SK-N-DZ (cell line): Measurements from ENCODE around the gene PDF. TPM values are rescaled to one million over a fixed set of nuclear protein-coding genes. Genes with fewer than 3 reads are reported as not detected.
"Not testable (repeated sequence)": the region's sequence is repeated elsewhere in the genome, so short reads cannot be mapped to it uniquely, and the experiment has no call there.

Source experiments
- DNase-seq: peaks from one replicate; pipeline ENCODE4 v3.0.0-alpha.2; 2015; ENCODE audit warnings: low spot score
- polyA plus RNA-seq, 2 experiments: library from polyadenylated mRNA; depleted of rRNA; stranded (reverse); fragments of >200 nt; gene quantifications; 2 replicates each; pipeline ENCODE4 v1.2.3, GENCODE V29; 2014

The PDF gene, protein sequence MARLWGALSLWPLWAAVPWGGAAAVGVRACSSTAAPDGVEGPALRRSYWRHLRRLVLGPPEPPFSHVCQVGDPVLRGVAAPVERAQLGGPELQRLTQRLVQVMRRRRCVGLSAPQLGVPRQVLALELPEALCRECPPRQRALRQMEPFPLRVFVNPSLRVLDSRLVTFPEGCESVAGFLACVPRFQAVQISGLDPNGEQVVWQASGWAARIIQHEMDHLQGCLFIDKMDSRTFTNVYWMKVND
- 25.4 and 26.0 TPM in 2 replicates for polyA plus RNA-seq (2014; cell fraction: cytosol; rRNA removed)
- 21.8 and 58.7 TPM in 2 replicates for polyA plus RNA-seq (2014; cell fraction: nucleus; rRNA removed)

DNA sequence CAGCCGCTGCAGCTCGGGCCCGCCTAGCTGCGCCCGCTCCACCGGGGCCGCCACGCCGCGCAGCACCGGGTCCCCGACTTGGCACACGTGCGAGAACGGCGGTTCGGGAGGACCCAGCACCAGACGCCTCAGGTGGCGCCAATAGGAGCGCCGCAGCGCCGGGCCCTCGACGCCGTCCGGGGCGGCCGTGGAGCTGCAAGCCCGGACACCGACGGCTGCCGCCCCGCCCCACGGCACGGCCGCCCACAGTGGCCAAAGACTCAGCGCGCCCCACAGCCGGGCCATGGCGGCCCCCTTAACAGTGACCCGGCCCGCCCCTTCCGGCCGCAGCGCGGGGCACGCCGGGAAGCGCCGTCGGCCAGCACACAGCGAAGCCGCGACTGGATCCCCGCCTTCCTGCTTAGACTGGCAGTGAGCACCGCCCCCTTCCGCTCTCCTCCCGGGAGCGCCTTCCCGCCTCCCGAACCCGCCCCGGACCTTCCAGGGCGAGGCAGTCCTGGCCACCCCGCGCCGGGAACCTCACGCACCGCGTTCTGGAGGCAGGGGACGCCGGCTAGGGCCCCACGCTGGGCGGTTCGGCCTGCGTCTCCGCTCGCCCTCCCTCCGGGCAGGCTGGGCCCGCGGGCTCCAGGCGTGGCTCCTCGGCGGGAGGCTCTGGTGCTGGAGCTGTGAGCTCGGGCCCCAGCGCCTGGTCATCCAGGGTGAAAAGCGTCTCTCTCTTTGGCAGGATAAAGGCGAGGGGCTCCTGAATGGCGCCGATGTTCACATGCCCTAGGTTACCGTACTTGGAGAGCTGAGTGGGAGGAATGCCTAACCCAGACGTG lies at the start of gene PDF:
TSS of gene PDF (minus strand) at position 303 of the 824 bp plus-strand sequence. CDS start at position 285, 18 bp downstream.
- DNase-seq, result peak; percentile 92

DNA sequence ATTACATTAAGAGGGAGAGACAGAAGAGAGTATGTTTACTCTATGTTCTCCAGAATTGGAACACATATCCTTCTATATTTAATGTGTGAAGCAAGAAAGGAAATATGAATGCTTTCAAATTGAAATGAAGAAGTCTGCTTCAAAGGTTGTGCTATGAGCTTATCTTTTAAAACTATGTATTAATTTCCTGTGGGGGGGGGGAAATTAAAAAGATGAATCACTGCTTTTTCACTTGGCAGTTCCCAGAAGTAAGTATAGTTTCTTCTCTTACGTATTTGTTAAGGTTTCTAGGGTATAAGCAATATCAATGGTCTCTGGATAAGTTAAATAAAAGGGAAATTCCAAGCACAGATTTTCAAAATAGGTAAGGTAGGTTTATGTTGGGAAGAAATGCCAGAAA lies 48.4 kb upstream of the PDF start:
- DNase-seq, result no peak

DNA sequence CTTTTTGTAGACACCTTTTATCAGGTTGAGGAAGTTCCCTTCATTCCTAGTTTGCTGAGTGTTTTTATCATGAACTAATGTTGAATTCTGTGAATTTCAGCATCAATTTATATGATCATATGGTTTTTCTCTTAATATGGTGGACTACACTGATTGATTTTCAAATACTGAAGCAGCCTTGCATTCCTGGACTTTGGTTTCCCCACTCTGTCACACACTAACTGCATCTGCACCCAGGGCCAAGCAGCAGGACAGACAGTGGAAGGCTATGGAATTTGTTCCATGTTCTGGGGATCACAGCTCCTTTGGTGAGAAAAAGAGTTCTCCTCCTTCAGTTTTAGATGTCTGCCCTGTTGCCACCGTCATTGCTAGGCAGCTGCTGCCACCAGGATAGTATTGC lies 47.6 kb upstream of the PDF start:
- no peak for DNase-seq

DNA sequence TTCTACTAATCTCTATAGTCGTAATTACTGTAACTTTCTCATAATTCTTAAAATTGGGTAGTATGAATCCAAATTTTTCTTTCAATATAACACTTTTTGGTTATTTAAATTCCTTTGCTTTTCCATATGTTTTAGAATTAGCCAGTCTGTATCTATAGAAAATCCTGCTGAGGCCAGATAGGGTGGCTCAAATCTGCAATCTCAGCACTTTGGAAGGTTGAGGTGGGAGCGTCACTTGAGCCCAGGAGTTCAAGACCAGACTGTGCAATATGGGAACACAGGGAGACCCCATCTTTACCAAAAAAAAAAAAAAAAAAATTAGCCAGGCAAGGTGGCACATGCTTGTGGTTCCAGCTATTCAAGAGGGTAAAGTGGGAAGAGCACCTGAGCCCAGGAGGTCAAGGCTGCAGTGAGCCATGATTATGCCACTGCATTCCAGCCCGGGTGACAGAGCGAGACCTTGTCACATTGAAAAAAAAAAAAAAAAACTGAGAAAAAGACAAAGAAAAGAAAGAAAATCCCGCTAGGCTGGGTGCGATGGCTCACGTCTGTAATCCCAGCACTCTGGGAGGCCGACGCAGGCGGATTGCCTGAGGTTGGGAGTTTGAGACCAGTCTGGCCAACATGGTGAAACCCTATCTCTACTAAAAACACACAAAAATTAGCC lies 46.1 kb upstream of the PDF start:
- no peak for DNase-seq

DNA sequence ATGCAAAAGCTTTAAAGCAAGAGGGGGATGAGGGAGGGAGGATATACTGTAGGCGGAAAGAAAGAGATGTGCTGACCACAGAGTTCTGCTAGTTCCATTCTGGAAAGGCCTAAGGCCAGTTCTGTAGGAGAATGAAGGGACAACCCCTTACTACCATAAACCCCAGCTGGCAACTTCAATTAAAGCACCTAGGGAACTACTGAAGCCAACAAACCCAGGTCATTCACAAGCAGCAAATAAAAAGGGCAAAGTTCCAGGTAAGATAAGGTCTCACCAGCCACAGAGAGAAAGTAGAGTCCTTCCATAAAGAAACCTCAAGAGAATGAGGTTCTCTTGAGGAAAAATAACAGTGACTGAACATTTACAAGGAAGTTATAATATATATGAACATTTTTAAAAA lies 42.6 kb upstream of the PDF start:
- DNase-seq, result no peak

DNA sequence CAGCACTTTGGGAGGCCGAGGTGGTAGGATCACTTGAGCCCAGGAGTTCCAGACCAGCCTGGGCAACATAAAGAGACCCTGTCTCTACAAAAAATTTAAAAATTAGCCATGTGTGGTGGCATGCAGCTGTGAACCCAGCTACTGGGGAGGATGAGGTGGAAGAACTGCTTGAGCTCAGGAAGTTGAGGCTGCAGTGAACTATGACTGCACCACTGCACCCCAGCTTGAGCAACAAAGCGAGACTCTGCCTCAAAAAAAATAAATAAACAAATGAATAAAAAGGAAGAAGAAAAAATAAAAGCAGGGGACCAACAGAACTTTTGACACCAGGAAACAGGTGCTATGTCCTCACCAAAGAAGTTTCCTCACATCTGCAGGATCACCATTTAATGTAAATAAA lies 41.2 kb upstream of the PDF start:
- no peak for DNase-seq

DNA sequence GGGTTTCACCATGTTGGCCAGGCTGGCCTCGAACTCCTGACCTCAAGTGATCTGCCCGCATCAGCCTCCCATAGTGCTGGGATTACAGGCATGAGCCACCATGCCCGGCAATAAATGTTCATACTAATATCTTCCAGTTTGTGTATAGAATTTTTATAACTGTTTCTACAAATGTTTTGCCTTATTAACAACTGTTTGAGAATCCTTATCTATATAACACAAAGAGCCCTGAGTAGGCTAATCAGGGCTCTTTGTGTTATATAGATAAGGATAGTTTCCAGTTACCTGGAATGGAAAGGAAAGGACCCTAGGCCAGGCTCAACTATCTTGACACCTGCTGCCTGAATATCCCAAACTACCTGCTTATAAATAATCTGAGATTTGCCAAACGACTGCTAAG lies 38.5 kb upstream of the PDF start:
- no peak for DNase-seq

DNA sequence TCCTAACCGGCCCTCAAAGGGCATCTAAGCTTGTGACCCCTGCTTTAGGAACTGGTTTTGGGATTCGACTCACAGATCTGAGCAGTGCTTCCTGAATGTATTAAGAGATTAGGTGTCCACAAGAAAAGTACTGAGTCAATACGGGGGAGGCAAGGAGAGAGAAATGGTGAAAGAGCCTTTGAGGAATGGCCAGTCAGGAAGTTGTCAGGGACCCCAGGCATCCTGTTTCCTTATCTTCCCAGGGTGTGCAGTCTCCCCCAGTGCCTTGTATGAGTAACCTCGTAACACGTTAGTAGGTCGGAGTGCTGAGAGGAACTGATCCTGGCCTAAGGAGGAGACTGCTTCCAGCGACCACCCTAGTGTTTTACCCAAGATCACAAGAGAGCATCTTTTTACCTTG lies 37.6 kb upstream of the PDF start:
- no peak for DNase-seq

DNA sequence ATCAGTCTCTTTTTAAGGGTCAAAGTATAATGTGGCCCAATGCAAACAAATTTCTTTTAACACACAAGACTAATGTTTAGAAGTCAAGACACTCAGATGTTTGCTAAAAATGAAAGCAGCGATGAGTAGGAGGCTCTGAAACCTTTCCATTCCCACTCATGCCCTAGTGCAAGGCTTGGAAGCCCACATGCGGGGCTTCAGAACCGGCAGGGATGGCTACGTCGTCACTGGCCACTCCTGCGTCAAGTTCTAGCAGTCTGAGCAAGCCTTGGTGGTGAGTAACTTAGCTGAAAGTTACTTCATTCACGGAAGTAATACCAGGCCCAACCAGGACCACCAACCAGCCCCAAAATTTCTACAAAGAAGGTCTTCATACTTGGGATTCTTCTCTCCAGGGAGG lies 36.0 kb upstream of the PDF start:
- DNase-seq, result no peak

DNA sequence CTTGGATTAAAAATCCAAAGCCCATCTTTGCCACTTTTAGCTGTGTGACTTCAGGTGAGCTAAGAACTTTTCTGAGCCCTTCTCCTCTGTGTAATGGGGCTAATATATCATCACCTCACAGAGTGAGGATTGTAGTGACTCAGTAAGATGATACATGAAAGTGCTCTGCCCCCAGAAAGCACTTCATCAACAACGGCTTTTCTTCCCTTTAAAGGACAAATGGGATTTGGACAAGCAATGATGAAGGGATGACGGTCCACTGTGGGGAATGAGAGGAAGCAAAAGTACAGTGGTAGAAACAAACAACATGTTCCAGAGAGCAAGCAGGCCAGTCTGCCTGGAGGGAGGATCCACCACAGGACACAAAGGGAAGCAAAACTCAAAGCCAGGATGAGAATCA lies 35.5 kb upstream of the PDF start:
- DNase-seq, result no peak

DNA sequence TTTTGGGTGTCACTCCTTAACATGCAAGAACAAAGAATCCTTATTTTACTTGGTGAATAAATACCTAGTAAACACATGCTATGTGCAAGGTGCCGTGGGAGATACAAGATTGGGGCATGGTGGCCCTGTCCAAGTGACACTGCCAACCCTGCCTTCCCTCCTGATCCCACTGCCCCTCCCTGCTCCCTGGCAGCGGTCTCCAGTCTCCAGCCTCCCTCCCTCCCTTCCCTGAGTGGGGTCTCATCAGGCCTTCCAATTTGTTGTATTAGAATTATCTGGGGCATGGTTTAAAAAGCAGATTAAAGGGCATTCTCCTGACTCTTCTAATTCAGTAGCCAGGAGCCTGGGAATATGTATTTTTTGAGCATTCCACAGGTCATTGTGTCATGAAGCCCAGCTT lies 33.7 kb upstream of the PDF start:
- no peak for DNase-seq

DNA sequence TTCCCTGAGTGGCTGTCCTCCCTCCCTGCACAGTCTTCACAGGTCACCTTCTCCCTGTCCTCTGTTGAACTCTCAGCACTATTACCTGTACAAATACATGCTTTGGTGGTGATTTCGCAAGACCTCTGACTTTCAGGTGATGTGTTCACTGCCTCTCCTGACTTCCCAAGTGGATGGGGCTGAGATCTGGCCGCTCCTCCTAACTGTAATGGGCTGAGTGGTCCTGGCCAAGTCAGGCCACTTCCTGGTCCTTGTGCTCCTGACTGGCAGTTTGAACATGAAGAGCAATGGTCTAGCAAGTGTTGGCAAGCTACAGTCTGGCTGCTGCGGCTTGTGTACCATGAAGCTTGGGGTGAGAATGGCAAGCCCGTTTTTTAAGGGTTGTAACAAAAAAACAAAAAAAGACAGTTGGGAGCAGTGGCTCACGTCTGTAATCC lies 32.9 kb upstream of the PDF start:
- DNase-seq, result no peak

DNA sequence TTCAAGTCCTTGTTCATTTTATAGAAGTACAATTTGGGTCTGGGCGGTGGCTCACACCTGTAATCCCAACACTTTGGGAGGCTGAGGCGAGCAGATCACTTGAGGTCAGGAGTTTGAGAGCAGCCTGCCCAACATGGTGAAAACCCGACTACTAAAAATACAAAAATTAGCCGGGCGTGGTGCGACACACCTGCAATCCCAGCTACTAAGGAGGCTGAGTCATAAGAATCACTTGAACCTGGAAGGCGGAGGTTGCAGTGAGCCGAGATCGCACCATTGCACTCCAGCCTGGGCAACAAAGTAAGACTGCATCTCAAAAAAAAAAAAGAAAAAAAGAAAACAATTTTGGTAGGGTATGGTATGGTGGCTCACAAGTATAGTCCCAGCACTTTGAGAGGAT lies 29.7 kb upstream of the PDF start:
- DNase-seq, result not testable (repeated sequence)

DNA sequence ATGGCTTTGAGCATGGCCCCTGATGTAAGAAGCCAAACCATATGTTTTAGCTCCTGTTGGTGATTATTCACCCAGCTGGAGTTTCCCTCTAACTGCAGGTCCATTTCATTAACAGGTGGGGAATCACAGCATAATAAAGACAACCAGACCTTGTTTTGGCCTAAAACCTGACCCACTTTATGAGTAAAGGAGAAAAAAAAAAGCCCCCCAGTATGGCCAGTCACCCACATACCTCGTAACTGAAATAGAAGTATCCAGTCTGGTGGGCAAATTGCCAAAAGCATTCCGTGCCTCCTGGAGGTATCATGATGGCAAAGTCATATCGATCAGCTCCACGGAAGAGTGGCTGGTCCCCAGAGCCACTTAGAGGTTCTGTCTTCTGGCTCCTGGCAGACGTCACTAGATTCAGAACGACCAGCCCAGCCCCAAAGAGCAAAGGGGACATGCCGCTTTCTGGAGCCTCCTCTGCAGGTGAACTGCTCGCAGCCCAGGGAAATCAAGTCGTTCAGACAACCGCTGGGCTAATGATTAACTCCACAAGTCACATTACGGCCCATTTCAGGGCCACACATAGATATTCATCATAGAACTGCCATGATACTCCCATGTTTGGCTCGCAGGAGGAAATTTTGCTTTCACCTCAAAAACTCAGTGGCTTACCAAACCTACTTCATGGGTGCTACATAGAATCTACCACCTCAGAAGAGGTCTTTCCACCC lies 21.1 kb upstream of the PDF start, which contains the start of gene TMED6:
TSS of gene TMED6 (minus strand) at position 478 of the 719 bp plus-strand sequence. CDS start at position 445, 33 bp downstream.
- no peak for DNase-seq

DNA sequence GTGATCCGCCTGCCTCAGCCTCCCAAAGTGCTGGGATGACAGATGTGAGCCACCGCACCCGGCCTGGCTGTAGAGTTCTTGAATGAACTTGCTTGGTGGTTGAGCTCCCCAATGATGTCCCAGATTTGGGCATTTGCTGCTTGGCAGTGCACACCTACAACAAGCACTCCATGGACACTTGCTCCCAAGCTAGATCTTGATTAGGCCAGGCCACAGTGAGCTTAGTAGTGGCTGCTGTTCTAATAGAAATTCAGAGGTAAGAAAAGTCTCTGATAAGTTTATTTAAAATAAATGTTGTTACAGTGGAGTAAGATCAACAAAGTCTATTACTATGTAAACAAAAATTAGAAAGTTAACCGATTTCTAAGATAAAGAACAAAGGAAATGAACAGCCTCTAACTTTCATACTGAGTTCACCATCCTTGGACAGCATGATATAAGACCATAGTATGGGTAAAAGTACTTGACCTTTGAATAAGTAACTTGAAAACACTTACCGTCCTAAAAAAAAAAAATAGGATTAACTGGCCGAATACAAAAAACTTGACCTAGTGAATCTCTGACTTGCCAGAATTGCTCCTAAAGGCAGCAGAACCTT lies 20.2 kb upstream of the PDF start:
- DNase-seq, result no peak

DNA sequence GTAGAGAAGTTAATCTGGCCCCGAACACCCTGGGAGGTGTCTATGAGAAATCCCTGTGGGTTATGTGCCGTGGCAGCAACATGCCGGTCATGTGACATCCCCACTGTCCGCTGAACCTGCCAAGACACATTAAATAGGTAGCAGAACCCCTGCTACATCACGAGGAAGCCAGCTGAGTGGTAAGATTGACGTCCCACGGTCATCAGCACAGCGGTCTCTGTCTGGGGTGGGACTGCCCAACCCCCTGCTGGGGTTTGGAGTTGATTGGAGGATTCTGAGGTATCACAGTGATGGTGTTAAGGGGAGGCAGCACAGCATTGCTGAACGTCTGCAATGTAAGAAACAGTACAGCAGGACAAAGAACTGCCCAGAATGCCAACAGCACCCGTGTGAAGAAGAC lies 19.1 kb upstream of the PDF start:
- no peak for DNase-seq

DNA sequence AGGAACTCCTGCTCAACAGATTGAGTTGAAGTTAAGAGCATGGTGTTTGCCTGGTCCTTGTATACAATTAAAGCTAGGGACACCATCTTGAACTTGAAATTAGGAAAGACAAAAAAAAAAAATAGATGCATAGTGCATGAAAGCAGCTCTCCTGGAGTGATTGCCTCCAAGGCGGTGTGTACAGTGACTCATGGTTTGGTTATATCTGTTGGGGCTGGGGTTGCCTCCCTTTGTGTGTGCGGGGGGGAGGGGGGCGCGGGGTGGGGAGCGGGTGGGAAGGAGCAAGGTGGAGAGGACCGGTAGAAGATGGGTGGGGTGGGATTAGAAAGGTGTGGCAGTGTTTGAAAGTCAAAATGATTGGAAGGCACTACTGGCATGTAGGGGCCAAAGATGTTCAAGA lies 17.8 kb upstream of the PDF start:
- no peak for DNase-seq

DNA sequence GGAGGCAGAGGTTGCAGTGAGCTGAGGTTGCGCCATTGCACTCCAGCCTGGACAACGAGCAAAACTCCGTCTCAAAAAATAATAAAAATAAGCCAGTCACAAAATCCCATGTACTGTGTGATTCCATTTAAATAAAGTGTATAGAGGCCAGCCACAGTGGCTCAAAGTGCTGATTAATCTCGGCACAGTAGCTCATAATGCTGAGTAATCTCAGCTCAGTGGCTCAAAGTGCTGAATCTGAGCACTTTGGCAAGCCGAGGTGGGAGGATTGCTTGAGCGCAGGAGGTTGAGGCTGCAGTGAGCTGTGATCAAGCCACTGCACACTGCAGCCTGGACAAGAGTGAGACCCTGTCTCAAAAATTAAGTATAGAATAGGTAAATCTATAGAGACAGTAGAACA lies 16.3 kb upstream of the PDF start:
- DNase-seq, result no peak

DNA sequence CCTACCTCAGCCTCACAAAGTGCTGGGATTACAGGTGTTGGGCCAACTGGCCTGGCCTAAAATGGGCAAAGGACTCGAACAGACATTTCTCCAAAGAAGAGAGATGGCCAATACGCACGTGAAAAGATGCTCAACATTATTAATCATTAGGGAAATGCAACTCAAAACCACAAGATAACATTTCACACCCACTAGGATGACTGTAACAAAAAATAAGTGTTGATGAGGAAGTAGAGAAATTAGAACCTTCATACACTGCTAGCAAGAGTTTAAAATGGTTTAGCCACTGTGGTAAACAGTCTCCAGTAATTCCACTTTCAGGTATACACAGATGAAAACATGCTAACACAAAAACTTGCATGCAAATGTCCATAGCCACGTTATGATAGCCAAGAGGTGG lies 15.5 kb upstream of the PDF start:
- DNase-seq, result no peak

DNA sequence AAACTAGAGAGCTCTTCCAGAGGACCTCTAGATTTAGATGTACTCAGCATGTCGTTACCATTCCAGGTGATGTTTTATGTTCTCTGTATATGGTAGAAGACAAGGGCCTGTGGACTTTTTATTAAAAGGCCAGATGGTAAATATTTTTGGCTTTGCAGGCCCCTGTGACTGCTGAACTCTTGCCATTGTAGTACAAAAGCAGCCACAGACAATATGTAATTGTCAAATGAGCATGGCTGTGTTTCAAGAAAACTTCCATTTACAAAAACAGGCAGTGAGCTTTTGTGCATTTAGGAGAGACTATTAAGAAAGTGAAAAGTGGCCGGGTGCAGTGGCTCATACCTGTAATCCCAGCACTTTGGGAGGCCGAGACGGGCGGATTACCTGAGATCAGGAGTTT lies 13.8 kb upstream of the PDF start:
- no peak for DNase-seq

DNA sequence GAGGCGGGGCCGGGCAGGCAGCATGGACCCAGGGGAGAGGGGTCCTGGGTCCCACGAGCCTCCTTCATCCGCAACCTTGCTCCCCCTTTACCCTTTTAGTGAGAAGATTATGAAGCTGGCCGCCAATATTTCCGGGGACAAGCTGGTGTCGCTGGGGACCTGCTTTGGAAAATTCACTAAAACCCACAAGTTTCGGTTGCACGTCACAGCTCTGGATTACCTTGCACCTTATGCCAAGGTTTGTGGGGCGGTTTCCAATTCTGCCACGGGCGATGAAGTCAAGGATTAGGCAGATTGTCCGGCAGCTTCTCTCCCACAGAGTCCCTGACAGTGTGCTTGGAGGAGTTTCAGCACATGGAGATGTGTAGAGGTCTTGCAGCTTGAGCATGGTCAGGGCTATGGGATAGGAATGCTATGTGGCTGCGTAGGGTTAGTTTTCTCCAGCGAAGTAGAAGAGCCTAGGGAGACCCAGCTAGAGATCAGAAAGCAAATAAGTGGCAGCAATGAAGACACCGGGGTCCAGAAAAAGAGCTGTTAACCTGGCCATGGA lies 9.8 kb upstream of the PDF start:
- DNase-seq, result no peak
